GM21825 (cell line): ENCODE results near the gene MRPL41.
A peak's percentile ranks its signal among the peaks of the same experiment; 100 is the strongest.
"Not testable (repeated sequence)": the region's sequence is repeated elsewhere in the genome, so short reads cannot be mapped to it uniquely, and the experiment has no call there.

Source experiments
- ATAC-seq: cut with Tn5 transposase; IDR thresholded peaks from one replicate; pipeline ENCODE4 v1.9.1; 2021; ENCODE audit warnings: mild to moderate bottlenecking, moderate library complexity; ENCODE audit not compliant: unreplicated experiment

MRPL41 gene

GRCh38 chr9:137581361-137582285 lies 29.9 kb downstream of the MRPL41 start:
- ATAC-seq = no peak

- ATAC-seq = no peak
These were observed 30.7 kb downstream of the MRPL41 start for GRCh38 chr9:137582286-137582860.

DNA sequence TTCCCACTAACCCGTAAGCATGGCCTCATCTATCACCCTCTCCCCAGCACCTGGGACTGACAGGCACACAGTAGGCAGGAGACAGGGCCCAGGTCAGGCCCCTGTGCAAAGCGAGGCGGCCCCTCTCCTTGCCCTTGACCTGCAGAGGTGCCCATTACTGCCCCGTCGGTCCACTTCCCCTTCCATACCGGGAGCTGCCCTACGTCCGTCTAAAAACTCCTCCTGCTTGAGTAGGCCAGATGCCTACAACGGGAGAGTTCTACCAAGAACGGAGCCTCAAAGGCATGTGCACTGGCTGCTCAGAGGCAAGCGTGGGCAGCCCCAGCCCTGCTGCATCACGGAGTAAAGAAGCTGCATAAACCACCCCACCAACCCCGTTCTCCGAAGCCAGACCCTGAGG lies 31.7 kb downstream of the MRPL41 start:
- no peak for ATAC-seq

DNA sequence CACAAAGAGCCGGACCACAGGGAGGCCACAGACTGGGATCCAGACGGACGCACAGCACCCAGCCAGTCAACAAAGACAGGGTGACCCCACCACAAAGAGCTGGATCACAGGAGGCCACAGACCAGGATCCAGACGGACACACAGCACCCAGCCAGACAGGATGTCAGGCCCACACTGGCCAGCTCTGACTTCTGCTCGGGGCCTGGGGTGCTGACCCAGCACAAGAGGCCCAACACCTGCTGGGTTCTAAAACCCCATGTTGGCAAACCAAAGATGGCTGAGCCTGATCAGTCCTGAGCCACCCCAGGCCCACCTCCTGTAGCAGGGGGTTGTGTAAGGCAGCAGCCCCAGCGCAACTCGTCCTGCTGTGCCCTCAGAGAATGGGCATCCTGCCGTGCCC lies 32.3 kb downstream of the MRPL41 start:
- ATAC-seq = no peak

DNA sequence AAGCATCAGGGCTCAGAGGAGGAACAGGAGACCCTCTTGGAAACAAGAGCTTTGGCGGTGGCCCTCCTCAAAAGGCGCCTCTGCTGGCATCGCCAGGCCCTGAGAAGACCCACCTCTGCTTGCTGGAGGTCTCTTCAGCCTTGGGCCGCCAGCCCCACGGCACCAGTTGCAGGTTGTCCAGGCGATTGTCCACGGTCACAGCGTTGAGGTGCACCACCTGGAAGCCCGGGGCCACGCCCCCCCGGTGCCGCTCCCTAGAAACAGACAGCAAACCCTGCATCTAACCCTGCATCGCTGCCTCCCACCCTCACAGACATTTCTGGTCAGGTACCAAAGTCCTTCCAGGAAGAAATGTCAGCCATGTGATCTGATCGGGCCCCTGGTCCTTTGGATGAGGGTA lies 35.2 kb downstream of the MRPL41 start:
- ATAC-seq = no peak

GRCh38 chr9:137588311-137588710 lies 36.6 kb downstream of the MRPL41 start:
- no peak for ATAC-seq

GRCh38 chr9:137588891-137589290 lies 37.2 kb downstream of the MRPL41 start:
- ATAC-seq = no peak

- ATAC-seq = peak; percentile 23
These were observed 37.9 kb downstream of the MRPL41 start for GRCh38 chr9:137589441-137590122.

DNA sequence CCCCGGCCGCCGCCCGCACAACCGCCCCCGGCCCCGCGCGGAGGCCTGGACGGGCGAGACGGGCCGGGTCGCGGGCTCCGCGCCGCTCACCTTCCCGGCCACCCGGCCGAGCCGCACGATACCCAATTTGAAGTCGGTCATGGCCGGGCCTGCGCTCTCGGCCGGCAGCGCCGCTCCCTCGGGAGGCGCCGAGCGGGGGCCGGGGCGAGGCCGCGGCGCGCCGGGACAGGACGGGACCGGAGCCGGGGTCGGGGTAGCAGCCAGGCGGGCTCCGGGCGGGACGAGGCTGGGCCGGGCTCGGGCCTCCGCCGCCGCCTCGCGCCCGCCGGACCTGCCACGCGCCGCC lies 38.4 kb downstream of the MRPL41 start:
- ATAC-seq = no peak

GRCh38 chr9:137590469-137591383 lies 39.0 kb downstream of the MRPL41 start, which contains the start of gene ZMYND19:
Gene ZMYND19, minus strand, starts transcription at chr9:137590512. Its CDS starts 249 bp downstream, at chr9:137590263.
- ATAC-seq = peak; percentile 78

DNA sequence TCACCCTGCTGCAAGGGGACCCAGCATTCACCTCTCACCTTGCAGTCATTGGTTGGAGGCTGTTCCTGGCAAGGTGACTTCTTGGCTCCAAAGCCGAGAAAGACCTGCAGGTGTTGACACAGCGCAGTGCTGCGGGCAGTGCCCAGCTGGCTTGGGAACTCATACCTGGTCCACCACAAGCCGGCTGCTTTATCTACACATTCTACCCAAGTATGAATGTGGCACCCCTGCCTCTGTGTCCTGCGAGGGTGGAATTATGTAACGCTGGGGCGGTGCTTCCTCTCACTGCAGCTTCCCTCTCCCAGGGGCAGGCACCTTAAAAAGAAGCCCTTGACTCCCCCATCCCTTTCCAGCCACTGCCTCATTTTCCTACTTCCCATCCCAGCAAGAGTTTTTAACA lies 41.1 kb downstream of the MRPL41 start:
- ATAC-seq = no peak

- no peak for ATAC-seq
These were observed 41.5 kb downstream of the MRPL41 start for GRCh38 chr9:137593176-137593575.

DNA sequence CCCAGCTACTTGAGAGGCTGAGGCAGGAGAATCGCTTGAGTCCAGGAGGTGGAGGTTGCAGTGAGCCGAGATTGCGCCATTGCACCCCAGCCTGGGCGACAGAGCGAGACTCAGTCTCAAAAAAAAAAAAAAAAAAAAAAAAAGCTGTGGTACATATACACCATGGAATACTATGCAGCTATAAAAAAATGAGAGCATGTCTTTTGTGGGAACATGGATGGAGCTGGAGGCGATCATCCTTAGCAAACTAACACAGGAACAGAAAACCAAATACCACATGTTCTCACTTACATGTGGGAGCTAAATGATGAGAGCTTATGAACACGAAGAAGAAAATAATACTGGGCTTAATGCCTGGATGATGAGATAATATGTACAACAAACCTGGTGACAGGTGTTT lies 44.9 kb downstream of the MRPL41 start:
- ATAC-seq = not testable (repeated sequence)

- ATAC-seq = no peak
These were observed 47.3 kb downstream of the MRPL41 start for GRCh38 chr9:137598943-137599342.
